NCI-H2081 (cell line): ENCODE measurements around the gene AP3S1.

Experiments used
- DNase-seq, 2 experiments: peaks; one replicate each; lab custom pipeline; 2025; lab: John Stamatoyannopoulos, UW

Gene AP3S1

GRCh38 chr5:115940080-115940810, 98.5 kb downstream of the AP3S1 start:
- DNase-seq, result no peak

GRCh38 chr5:115941051-115941675, 99.4 kb downstream of the AP3S1 start:
- no peak for DNase-seq

GRCh38 chr5:115944501-115944900, 102.8 kb downstream of the AP3S1 start:
- DNase-seq, result no peak

GRCh38 chr5:115946655-115947054, 104.9 kb downstream of the AP3S1 start:
- no peak for DNase-seq

GRCh38 chr5:115947260-115947659, 105.5 kb downstream of the AP3S1 start:
- no peak for DNase-seq

- no peak for DNase-seq
These were observed 106.4 kb downstream of the AP3S1 start for GRCh38 chr5:115948091-115948534.

GRCh38 chr5:115949096-115949495, 107.4 kb downstream of the AP3S1 start:
- DNase-seq, result no peak

GRCh38 chr5:115952588-115952987, 110.9 kb downstream of the AP3S1 start:
- peak in 1 of 2 experiments; percentile 40 for DNase-seq

- no peak for DNase-seq
These were observed 112.4 kb downstream of the AP3S1 start for GRCh38 chr5:115954144-115954543.

- DNase-seq, result no peak
These were observed 115.2 kb downstream of the AP3S1 start for GRCh38 chr5:115956957-115957356.

GRCh38 chr5:115961381-115962238, 119.9 kb downstream of the AP3S1 start:
- DNase-seq, result no peak

- no peak for DNase-seq
These were observed 120.5 kb downstream of the AP3S1 start, which contains the start of gene LVRN for GRCh38 chr5:115962239-115962564. Gene LVRN, plus strand, starts transcription at chr5:115962475. Its CDS starts 143 bp downstream, at chr5:115962618.

- DNase-seq, result no peak
These were observed 121.0 kb downstream of the AP3S1 start for GRCh38 chr5:115962565-115963402.

GRCh38 chr5:115963566-115963965, 121.8 kb downstream of the AP3S1 start:
- no peak for DNase-seq
